Left hindlimb (tissue), 1 donor: Measurements from ENCODE around the gene ARHGAP24.

Experiments
- DNase-seq: peaks from one replicate; pipeline ENCODE4 v3.0.0-alpha.2; 2018

The ARHGAP24 gene

GRCh38 chr4:85520765-85521749 lies 46.1 kb downstream of the ARHGAP24 start:
- DNase-seq = no peak

- no peak for DNase-seq
Measured at GRCh38 chr4:85522277-85522676, 47.3 kb downstream of the ARHGAP24 start.

GRCh38 chr4:85522836-85523235 lies 47.9 kb downstream of the ARHGAP24 start:
- DNase-seq = no peak

GRCh38 chr4:85527815-85528214 lies 52.9 kb downstream of the ARHGAP24 start:
- DNase-seq = no peak

GRCh38 chr4:85531560-85532341 lies 56.8 kb downstream of the ARHGAP24 start:
- no peak for DNase-seq

- no peak for DNase-seq
Measured at GRCh38 chr4:85534120-85534519, 59.2 kb downstream of the ARHGAP24 start.

GRCh38 chr4:85543832-85544231 lies 68.9 kb downstream of the ARHGAP24 start:
- no peak for DNase-seq

GRCh38 chr4:85544751-85545150 lies 69.8 kb downstream of the ARHGAP24 start:
- DNase-seq = no peak

- DNase-seq = no peak
Measured at GRCh38 chr4:85548116-85548515, 73.2 kb downstream of the ARHGAP24 start.

GRCh38 chr4:85548841-85549240 lies 73.9 kb downstream of the ARHGAP24 start:
- no peak for DNase-seq

GRCh38 chr4:85555206-85555605 lies 80.3 kb downstream of the ARHGAP24 start:
- no peak for DNase-seq

GRCh38 chr4:85556283-85556682 lies 81.3 kb downstream of the ARHGAP24 start:
- DNase-seq = no peak

GRCh38 chr4:85557016-85557901 lies 82.3 kb downstream of the ARHGAP24 start:
- no peak for DNase-seq

GRCh38 chr4:85565761-85566480 lies 91.0 kb downstream of the ARHGAP24 start:
- DNase-seq = no peak

- DNase-seq = no peak
Measured at GRCh38 chr4:85569730-85570299, 94.9 kb downstream of the ARHGAP24 start.

GRCh38 chr4:85570388-85570787 lies 95.4 kb downstream of the ARHGAP24 start:
- DNase-seq = no peak

- DNase-seq = no peak
Measured at GRCh38 chr4:85571008-85571407, 96.1 kb downstream of the ARHGAP24 start.

GRCh38 chr4:85573270-85573669 lies 98.3 kb downstream of the ARHGAP24 start:
- DNase-seq = no peak

- DNase-seq = no peak
Measured at GRCh38 chr4:85577307-85577706, 102.4 kb downstream of the ARHGAP24 start.

- no peak for DNase-seq
Measured at GRCh38 chr4:85579942-85580341, 105.0 kb downstream of the ARHGAP24 start.

- no peak for DNase-seq
Measured at GRCh38 chr4:85580489-85580888, 105.5 kb downstream of the ARHGAP24 start.

- no peak for DNase-seq
Measured at GRCh38 chr4:85587952-85588351, 113.0 kb downstream of the ARHGAP24 start.
